ENCODE data around the gene LAMC3. TPM values are rescaled to one million over a fixed set of nuclear protein-coding genes. Genes with fewer than 3 reads are reported as not detected.
A peak's percentile ranks its signal among the peaks of the same experiment; 100 is the strongest.

Gene LAMC3
- total and polyA plus RNA-seq, 7 experiments from 2014 or later, result 0.07 to 9.2 (median 3.5) TPM

DNA sequence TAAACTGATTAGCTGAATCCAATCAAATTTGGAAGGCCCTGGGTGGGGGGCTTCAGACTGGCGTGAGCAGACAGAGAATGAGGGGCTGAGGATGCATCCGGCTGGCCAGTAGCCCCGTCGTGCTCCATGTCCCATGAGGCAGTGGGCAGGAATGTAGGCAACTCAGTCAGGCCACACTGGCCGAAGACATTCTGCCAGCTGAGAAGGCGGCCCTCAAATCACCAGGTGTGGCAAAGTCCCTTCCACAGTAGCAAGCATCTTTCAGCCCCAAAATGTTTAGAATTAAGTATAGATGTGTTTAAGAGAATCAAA, 25.7 kb upstream of the LAMC3 start:
- H3K4me3 Mint-ChIP-seq, result no peak overlapping the region
- Histone ChIP-seq H3K4me3 (ENCODE audit: low read length) (no peak overlapping the region), H3K27me3 (ENCODE audit: control insufficient read depth in 2 of 2, insufficient read depth in 2 of 2, low read length in 2 of 2) (no peaks in the 10 kb centered on the region), H3K4me1 (ENCODE audit: control insufficient read depth in 2 of 2, insufficient read depth in 2 of 2, low read length in 2 of 2) (no peaks in the 10 kb centered on the region), H3K9me3 (ENCODE audit: control insufficient read depth in 2 of 3, low read length in 3 of 3) (no peaks in the 10 kb centered on the region), H3K27ac (ENCODE audit: low read depth, low read length) (no peak overlapping the region), H3K36me3 (ENCODE audit: control insufficient read depth in 2 of 3, insufficient read depth in 3 of 3, low read length in 3 of 3) (no peaks in the 10 kb centered on the region)
- peaks cover 0 to 3% (median 0%) of the 10 kb centered on the region in 7 donors for H3K4me1 Mint-ChIP-seq
- CTCF ChIA-PET, result no interaction called here
- peaks cover 0 to under 1% (median 0%) of the 10 kb centered on the region in 11 donors for H3K9me3 Mint-ChIP-seq
- H3K36me3 Mint-ChIP-seq, result no peaks in the 10 kb centered on the region
- POLR2A ChIA-PET, result no interaction called here
- DNase-seq (no peak), ATAC-seq (no peak)
- peaks cover 0 to 7% (median 0%) of the 10 kb centered on the region in 5 donors for H3K27me3 Mint-ChIP-seq
- H3K27ac Mint-ChIP-seq, result peak overlapping the region in 1 of 9 donors; percentile 55
- intact Hi-C loops (cut with micrococcal nuclease), result no loop called here

DNA sequence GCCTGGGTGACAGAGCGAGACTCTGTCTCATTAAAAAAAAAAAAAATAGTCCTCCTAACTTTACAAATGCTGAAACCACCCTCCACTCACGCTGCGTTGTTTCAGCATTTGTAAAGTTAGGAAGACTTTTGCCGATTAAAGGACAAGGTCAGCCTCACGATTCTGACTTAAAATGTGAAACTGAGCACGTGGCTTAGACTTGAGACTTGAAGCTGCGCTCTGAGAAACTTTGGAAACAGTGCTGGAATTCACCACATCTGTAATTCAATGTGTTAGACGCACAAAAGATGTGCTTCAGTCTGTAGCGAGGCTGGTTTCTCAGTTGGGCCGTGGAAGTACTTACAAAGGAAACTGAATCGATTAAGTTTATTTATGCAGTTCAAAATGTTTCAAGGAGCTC, 25.0 kb upstream of the LAMC3 start:
- ChIA-PET POLR2A (no interaction called here), CTCF (no interaction called here)
- H3K27me3 Mint-ChIP-seq, result peaks cover 0 to 4% (median 0%) of the 10 kb centered on the region in 5 donors
- no peaks in the 10 kb centered on the region for H3K9me3 ChIP-seq (ENCODE audit: control insufficient read depth in 2 of 3, low read length in 3 of 3)
- no peak for DNase-seq
- H3K36me3 Mint-ChIP-seq, result no peaks in the 10 kb centered on the region
- H3K4me1 Mint-ChIP-seq, result peaks cover 0 to 3% (median 0%) of the 10 kb centered on the region in 7 donors
- H3K27ac ChIP-seq (ENCODE audit: low read depth, low read length), result no peak overlapping the region
- H3K4me3 ChIP-seq (ENCODE audit: low read length), result no peak overlapping the region
- H3K27me3 ChIP-seq (ENCODE audit: control insufficient read depth in 2 of 2, insufficient read depth in 2 of 2, low read length in 2 of 2), result no peaks in the 10 kb centered on the region
- ATAC-seq, result no peak
- H3K36me3 ChIP-seq (ENCODE audit: control insufficient read depth in 2 of 3, insufficient read depth in 3 of 3, low read length in 3 of 3), result no peaks in the 10 kb centered on the region
- no peak overlapping the region for H3K4me3 Mint-ChIP-seq
- intact Hi-C loops (cut with micrococcal nuclease), result no loop called here
- no peak overlapping the region for H3K27ac Mint-ChIP-seq
- peaks cover 0 to 3% (median 0%) of the 10 kb centered on the region in 11 donors for H3K9me3 Mint-ChIP-seq
- H3K4me1 ChIP-seq (ENCODE audit: control insufficient read depth in 2 of 2, insufficient read depth in 2 of 2, low read length in 2 of 2), result no peaks in the 10 kb centered on the region

DNA sequence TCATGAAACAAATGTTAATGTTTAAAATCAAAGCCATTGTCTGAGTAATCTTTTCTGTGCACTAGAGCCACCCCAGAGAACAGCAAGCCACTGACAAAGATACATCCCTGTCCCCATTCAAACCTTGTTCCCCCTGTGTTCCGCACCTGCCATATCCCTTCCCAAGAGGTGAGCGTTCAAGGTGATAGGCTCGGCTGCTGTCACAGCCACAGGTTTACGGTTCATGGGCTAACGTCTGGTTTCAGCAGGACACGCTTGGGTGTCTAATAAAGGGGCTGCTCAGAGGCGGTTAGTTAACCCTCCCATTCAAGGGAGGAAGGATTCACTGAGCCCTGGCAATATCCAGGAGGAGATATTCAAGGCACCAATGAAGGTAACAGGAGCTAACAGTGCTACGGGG, 24.5 kb upstream of the LAMC3 start:
- POLR2A ChIA-PET, result no interaction called here
- DNase-seq (no peak), ATAC-seq (no peak)
- H3K4me1 ChIP-seq (ENCODE audit: control insufficient read depth in 2 of 2, insufficient read depth in 2 of 2, low read length in 2 of 2), result no peaks in the 10 kb centered on the region
- Mint-ChIP-seq H3K4me3 (no peak overlapping the region), H3K4me1 (peaks cover 0 to 3% (median 0%) of the 10 kb centered on the region in 7 donors), H3K27me3 (peaks cover 0 to 4% (median 0%) of the 10 kb centered on the region in 5 donors), H3K9me3 (peaks cover 0 to 3% (median 0%) of the 10 kb centered on the region in 11 donors), H3K36me3 (no peaks in the 10 kb centered on the region), H3K27ac (no peak overlapping the region)
- H3K4me3 ChIP-seq (ENCODE audit: low read length), result no peak overlapping the region
- no peaks in the 10 kb centered on the region for H3K9me3 ChIP-seq (ENCODE audit: control insufficient read depth in 2 of 3, low read length in 3 of 3)
- intact Hi-C loops (cut with micrococcal nuclease), result no loop called here
- H3K27ac ChIP-seq (ENCODE audit: low read depth, low read length), result no peak overlapping the region
- no peaks in the 10 kb centered on the region for H3K27me3 ChIP-seq (ENCODE audit: control insufficient read depth in 2 of 2, insufficient read depth in 2 of 2, low read length in 2 of 2)
- H3K36me3 ChIP-seq (ENCODE audit: control insufficient read depth in 2 of 3, insufficient read depth in 3 of 3, low read length in 3 of 3), result no peaks in the 10 kb centered on the region
- CTCF ChIA-PET, result no interaction called here

DNA sequence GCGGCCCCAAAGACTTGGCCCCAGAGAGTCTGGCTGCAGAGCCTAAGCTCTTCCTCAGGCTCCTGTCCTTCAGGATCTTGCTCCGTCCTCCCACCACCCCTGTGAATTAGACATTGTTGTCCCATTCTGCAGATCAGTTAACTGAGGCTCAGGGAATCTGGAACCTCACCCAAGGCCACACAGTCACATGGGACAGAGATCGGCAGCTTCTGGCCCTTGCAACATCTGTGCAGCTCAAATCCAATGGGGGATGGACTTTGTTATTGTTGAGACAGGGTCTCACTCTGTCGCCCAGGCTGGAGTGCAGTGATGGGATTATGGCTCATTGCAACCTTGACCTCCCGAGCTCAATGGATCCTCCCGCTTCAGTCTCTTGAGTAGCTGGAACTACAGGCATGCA, 23.9 kb upstream of the LAMC3 start:
- intact Hi-C loops (cut with micrococcal nuclease), result no loop called here
- Mint-ChIP-seq H3K4me3 (no peak overlapping the region), H3K4me1 (peaks cover 0 to 2% (median 0%) of the 10 kb centered on the region in 7 donors), H3K36me3 (no peaks in the 10 kb centered on the region), H3K27ac (no peak overlapping the region), H3K27me3 (peaks cover 0 to 4% (median 0%) of the 10 kb centered on the region in 5 donors), H3K9me3 (peaks cover 0 to 3% (median 0%) of the 10 kb centered on the region in 11 donors)
- Histone ChIP-seq H3K36me3 (ENCODE audit: control insufficient read depth in 2 of 3, insufficient read depth in 3 of 3, low read length in 3 of 3) (no peaks in the 10 kb centered on the region), H3K9me3 (ENCODE audit: control insufficient read depth in 2 of 3, low read length in 3 of 3) (no peaks in the 10 kb centered on the region), H3K27ac (ENCODE audit: low read depth, low read length) (no peak overlapping the region), H3K4me1 (ENCODE audit: control insufficient read depth in 2 of 2, insufficient read depth in 2 of 2, low read length in 2 of 2) (no peaks in the 10 kb centered on the region), H3K27me3 (ENCODE audit: control insufficient read depth in 2 of 2, insufficient read depth in 2 of 2, low read length in 2 of 2) (no peaks in the 10 kb centered on the region), H3K4me3 (ENCODE audit: low read length) (no peak overlapping the region)
- ATAC-seq (no peak), DNase-seq (no peak)
- POLR2A ChIA-PET, result no interaction called here
- CTCF ChIA-PET, result no interaction called here

DNA sequence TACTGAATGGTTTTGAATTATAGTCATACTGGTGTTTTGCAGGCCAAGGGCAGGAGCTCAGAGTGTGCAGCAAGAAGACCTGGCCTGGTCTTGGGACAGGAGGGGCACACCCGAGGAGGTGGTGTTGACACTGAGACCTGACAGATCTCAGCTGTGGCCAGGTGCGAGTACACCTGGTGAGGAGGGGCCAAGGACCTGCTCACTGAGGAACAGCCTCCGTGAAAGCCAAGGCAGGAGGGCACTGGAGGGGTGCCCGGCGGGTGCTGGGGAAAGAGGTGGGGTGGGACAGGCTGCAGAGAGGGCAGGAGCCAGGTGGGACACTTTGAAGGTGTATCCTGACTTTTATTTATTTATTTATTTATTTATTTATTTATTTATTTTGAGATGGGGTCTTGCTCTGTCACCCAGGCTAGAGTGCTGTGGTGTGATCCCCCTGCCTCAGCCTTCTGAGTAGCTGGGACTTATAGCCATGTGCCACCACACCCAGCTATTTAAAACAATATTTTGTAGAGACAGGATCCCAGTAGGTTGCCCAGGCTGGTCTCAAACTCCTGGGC, 23.3 kb upstream of the LAMC3 start:
- POLR2A ChIA-PET, result no interaction called here

DNA sequence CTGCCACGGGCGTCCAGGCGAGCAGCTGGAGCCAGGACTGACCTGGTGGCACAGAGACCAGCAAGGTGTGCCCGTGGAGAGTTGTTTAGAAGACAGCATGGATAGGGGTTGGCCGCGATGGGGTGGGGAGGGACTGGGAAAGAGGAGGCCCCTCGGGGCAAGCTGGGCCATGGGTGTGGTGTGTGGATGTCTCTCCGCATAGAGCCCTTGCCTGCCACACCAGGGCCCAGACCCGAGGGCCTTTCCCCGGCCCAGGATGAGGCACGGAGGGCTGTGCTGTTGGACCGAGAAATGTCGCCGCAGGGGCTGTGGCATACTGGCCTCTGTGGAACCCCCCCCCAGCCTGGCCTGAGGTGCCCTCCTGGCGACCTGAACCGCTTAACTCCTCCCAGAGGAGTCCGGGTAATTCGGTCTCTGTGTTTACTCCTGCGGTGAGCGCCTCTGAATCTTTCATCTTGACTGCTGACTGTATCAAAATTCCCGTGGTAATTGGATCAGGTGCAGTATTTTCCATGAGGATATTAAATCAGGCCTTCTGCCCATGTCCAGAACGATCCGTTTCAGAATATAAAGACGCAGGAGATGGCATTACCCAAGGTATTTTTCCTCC, 22.5 kb upstream of the LAMC3 start:
- peaks cover 0 to 3% (median 0%) of the 10 kb centered on the region in 11 donors for H3K9me3 Mint-ChIP-seq
- H3K36me3 Mint-ChIP-seq, result no peaks in the 10 kb centered on the region
- H3K27me3 ChIP-seq (ENCODE audit: control insufficient read depth in 2 of 2, insufficient read depth in 2 of 2, low read length in 2 of 2), result no peaks in the 10 kb centered on the region
- H3K27ac Mint-ChIP-seq, result no peak overlapping the region
- H3K9me3 ChIP-seq (ENCODE audit: control insufficient read depth in 2 of 3, low read length in 3 of 3), result no peaks in the 10 kb centered on the region
- no peaks in the 10 kb centered on the region for H3K4me1 Mint-ChIP-seq
- ChIA-PET POLR2A (no interaction called here), CTCF (no interaction called here)
- H3K36me3 ChIP-seq (ENCODE audit: control insufficient read depth in 2 of 3, insufficient read depth in 3 of 3, low read length in 3 of 3), result no peaks in the 10 kb centered on the region
- no peak overlapping the region for H3K27ac ChIP-seq (ENCODE audit: low read depth, low read length)
- H3K4me1 ChIP-seq (ENCODE audit: control insufficient read depth in 2 of 2, insufficient read depth in 2 of 2, low read length in 2 of 2), result no peaks in the 10 kb centered on the region
- DNase-seq (no peak), ATAC-seq (no peak)
- H3K4me3 Mint-ChIP-seq, result no peak overlapping the region
- no peaks in the 10 kb centered on the region for H3K27me3 Mint-ChIP-seq
- no peak overlapping the region for H3K4me3 ChIP-seq (ENCODE audit: low read length)
- intact Hi-C loops (cut with micrococcal nuclease), result no loop called here

More for the DNA sequence above, 23.3 kb upstream of the LAMC3 start:
- ATAC-seq, result no peak
- Mint-ChIP-seq H3K4me3 (no peak overlapping the region), H3K27me3 (peaks cover 0 to 3% (median 0%) of the 10 kb centered on the region in 5 donors), H3K4me1 (no peaks in the 10 kb centered on the region), H3K9me3 (peaks cover 0 to 3% (median 0%) of the 10 kb centered on the region in 11 donors), H3K36me3 (no peaks in the 10 kb centered on the region), H3K27ac (peak overlapping the region in 1 of 9 donors; percentile 30)
- H3K27ac ChIP-seq (ENCODE audit: low read depth, low read length), result no peak overlapping the region
- no peak for DNase-seq
- no peaks in the 10 kb centered on the region for H3K27me3 ChIP-seq (ENCODE audit: control insufficient read depth in 2 of 2, insufficient read depth in 2 of 2, low read length in 2 of 2)
- H3K9me3 ChIP-seq (ENCODE audit: control insufficient read depth in 2 of 3, low read length in 3 of 3), result no peaks in the 10 kb centered on the region
- CTCF ChIA-PET, result no interaction called here
- no peaks in the 10 kb centered on the region for H3K36me3 ChIP-seq (ENCODE audit: control insufficient read depth in 2 of 3, insufficient read depth in 3 of 3, low read length in 3 of 3)
- H3K4me1 ChIP-seq (ENCODE audit: control insufficient read depth in 2 of 2, insufficient read depth in 2 of 2, low read length in 2 of 2), result no peaks in the 10 kb centered on the region
- intact Hi-C loops (cut with micrococcal nuclease), result no loop called here
- H3K4me3 ChIP-seq (ENCODE audit: low read length), result no peak overlapping the region

DNA sequence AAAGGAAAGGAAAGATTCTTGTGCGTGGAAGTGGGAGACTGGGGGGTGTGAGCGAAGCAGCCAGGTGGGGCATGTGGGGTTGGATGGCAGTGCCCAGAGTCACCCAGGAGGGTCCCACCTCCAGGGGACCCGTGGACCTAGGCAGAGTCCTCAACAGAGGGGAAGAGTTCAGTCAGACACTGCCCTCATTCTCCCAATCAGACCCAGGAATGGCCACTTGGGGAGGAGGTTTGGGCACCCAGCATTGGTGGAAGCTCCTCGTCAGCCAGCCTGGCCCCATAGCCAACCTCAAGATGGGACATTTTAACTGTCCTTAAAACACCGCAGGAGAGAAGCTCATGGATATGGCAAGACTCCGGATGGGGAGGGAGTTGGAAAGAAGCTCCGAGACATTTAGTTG, 21.9 kb upstream of the LAMC3 start:
- peaks cover 0 to 3% (median 0%) of the 10 kb centered on the region in 11 donors for H3K9me3 Mint-ChIP-seq
- H3K27ac Mint-ChIP-seq, result no peak overlapping the region
- ChIA-PET POLR2A (no interaction called here), CTCF (no interaction called here)
- DNase-seq (no peak), ATAC-seq (no peak)
- peaks cover 0 to 1% (median 0%) of the 10 kb centered on the region in 7 donors for H3K4me1 Mint-ChIP-seq
- no peak overlapping the region for H3K4me3 ChIP-seq (ENCODE audit: low read length)
- no peaks in the 10 kb centered on the region for H3K27me3 Mint-ChIP-seq
- H3K4me3 Mint-ChIP-seq, result no peak overlapping the region
- H3K4me1 ChIP-seq (ENCODE audit: control insufficient read depth in 2 of 2, insufficient read depth in 2 of 2, low read length in 2 of 2), result no peaks in the 10 kb centered on the region
- no peak overlapping the region for H3K27ac ChIP-seq (ENCODE audit: low read depth, low read length)
- no peaks in the 10 kb centered on the region for H3K36me3 ChIP-seq (ENCODE audit: control insufficient read depth in 2 of 3, insufficient read depth in 3 of 3, low read length in 3 of 3)
- no peaks in the 10 kb centered on the region for H3K36me3 Mint-ChIP-seq
- H3K27me3 ChIP-seq (ENCODE audit: control insufficient read depth in 2 of 2, insufficient read depth in 2 of 2, low read length in 2 of 2), result no peaks in the 10 kb centered on the region
- no peaks in the 10 kb centered on the region for H3K9me3 ChIP-seq (ENCODE audit: control insufficient read depth in 2 of 3, low read length in 3 of 3)
- intact Hi-C loops (cut with micrococcal nuclease), result no loop called here
